Measurements from ENCODE around the gene TTL. TPM values are rescaled to one million over a fixed set of nuclear protein-coding genes. Genes with fewer than 3 reads are reported as not detected.

TTL gene
- total and polyA plus RNA-seq, 2 of the 13 experiments (the other 11 are each of a cell fraction or from before 2014, with no cell fraction given) = 19.0 to 59.8 TPM

DNA sequence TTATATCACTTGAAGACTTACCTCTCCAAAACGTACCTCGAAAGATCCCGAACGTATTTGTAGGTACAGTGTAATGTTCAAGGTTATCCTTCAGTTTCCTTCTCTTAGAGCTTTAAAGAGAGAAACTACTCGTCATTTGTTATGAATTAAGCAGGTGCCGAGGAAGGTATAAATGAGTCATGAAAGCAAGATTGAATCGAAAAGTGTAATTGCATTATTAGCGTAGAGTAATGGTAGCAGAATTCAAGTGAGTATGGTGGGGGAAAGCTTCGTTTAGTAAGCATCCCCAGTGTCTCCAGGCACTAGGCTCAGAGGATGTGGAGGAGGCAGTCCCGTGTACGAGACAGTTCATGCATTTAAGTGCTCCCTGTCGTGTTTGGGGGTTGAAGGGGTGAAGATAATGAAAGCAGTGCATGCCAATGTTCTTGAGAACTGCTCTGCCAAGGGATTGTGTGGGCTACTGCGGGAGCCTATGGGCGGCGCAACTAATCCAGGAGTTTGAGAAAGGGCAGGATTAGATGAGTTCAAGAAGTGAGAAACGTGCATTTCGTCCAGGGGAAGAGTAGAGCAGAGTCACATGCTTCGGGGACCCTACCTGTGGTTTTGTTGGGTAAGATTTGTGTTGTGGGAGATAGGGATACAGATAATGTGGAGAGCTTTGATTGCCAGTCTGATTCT lies 61.2 kb downstream of the TTL start (continued):
- TF ChIP-seq, protein P1, sequence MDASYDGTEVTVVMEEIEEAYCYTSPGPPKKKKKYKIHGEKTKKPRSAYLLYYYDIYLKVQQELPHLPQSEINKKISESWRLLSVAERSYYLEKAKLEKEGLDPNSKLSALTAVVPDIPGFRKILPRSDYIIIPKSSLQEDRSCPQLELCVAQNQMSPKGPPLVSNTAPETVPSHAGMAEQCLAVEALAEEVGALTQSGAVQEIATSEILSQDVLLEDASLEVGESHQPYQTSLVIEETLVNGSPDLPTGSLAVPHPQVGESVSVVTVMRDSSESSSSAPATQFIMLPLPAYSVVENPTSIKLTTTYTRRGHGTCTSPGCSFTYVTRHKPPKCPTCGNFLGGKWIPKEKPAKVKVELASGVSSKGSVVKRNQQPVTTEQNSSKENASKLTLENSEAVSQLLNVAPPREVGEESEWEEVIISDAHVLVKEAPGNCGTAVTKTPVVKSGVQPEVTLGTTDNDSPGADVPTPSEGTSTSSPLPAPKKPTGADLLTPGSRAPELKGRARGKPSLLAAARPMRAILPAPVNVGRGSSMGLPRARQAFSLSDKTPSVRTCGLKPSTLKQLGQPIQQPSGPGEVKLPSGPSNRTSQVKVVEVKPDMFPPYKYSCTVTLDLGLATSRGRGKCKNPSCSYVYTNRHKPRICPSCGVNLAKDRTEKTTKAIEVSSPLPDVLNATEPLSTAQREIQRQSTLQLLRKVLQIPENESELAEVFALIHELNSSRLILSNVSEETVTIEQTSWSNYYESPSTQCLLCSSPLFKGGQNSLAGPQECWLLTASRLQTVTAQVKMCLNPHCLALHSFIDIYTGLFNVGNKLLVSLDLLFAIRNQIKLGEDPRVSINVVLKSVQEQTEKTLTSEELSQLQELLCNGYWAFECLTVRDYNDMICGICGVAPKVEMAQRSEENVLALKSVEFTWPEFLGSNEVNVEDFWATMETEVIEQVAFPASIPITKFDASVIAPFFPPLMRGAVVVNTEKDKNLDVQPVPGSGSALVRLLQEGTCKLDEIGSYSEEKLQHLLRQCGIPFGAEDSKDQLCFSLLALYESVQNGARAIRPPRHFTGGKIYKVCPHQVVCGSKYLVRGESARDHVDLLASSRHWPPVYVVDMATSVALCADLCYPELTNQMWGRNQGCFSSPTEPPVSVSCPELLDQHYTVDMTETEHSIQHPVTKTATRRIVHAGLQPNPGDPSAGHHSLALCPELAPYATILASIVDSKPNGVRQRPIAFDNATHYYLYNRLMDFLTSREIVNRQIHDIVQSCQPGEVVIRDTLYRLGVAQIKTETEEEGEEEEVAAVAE (CRISPR knock-in tag; IDR thresholded peaks at IDR 0.05; ENCODE audit: borderline replicate concordance) = no peak
- TF ChIP-seq ZNF883 (CRISPR knock-in tag; IDR thresholded peaks at IDR 0.05; ENCODE audit: not compliant biosample characterization) (no peak), JUNB (CRISPR knock-in tag; IDR thresholded peaks at IDR 0.05; ENCODE audit: borderline replicate concordance) (no peak), ZNF430 (CRISPR knock-in tag; IDR thresholded peaks at IDR 0.05) (0 out of 2 replicates have a peak, but pooled peaks have one; percentile 6), ZNF224 (CRISPR knock-in tag; IDR thresholded peaks at IDR 0.05) (0 out of 2 replicates have a peak, but pooled peaks have one; percentile 9), ZNF891 (CRISPR knock-in tag; IDR thresholded peaks at IDR 0.05) (no peak), ZNF7 (CRISPR knock-in tag; IDR thresholded peaks at IDR 0.05) (no peak), FOXC1 (CRISPR knock-in tag; IDR thresholded peaks at IDR 0.05; ENCODE audit: borderline replicate concordance) (no peak), ZNF24 (IDR thresholded peaks at IDR 0.05) (no peak), XBP1 (CRISPR knock-in tag; IDR thresholded peaks at IDR 0.05) (no peak), ZNF263 (CRISPR knock-in tag; IDR thresholded peaks at IDR 0.05) (0 out of 2 replicates have a peak, but pooled peaks have one; percentile 30), SMC3 (IDR thresholded peaks at IDR 0.05; ENCODE audit: low read length) (no peak), CHD2 (IDR thresholded peaks at IDR 0.05; ENCODE audit: low read depth, low read length) (no peak), HNF4G (IDR thresholded peaks at IDR 0.05; ENCODE audit: borderline replicate concordance, low read depth, low read length) (no peak), HNF4G (CRISPR knock-in tag; IDR thresholded peaks at IDR 0.05; ENCODE audit: borderline replicate concordance, low read depth) (no peak)
- TF ChIP-seq, protein P2, sequence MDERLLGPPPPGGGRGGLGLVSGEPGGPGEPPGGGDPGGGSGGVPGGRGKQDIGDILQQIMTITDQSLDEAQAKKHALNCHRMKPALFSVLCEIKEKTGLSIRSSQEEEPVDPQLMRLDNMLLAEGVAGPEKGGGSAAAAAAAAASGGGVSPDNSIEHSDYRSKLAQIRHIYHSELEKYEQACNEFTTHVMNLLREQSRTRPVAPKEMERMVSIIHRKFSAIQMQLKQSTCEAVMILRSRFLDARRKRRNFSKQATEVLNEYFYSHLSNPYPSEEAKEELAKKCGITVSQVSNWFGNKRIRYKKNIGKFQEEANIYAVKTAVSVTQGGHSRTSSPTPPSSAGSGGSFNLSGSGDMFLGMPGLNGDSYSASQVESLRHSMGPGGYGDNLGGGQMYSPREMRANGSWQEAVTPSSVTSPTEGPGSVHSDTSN (CRISPR knock-in tag; IDR thresholded peaks at IDR 0.05) = no peak
- TF ChIP-seq, protein P3, sequence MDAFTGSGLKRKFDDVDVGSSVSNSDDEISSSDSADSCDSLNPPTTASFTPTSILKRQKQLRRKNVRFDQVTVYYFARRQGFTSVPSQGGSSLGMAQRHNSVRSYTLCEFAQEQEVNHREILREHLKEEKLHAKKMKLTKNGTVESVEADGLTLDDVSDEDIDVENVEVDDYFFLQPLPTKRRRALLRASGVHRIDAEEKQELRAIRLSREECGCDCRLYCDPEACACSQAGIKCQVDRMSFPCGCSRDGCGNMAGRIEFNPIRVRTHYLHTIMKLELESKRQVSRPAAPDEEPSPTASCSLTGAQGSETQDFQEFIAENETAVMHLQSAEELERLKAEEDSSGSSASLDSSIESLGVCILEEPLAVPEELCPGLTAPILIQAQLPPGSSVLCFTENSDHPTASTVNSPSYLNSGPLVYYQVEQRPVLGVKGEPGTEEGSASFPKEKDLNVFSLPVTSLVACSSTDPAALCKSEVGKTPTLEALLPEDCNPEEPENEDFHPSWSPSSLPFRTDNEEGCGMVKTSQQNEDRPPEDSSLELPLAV (CRISPR knock-in tag; conservative IDR thresholded peaks at IDR 0.05; ENCODE audit: low read depth) = no peak
- TF ChIP-seq, protein P4, sequence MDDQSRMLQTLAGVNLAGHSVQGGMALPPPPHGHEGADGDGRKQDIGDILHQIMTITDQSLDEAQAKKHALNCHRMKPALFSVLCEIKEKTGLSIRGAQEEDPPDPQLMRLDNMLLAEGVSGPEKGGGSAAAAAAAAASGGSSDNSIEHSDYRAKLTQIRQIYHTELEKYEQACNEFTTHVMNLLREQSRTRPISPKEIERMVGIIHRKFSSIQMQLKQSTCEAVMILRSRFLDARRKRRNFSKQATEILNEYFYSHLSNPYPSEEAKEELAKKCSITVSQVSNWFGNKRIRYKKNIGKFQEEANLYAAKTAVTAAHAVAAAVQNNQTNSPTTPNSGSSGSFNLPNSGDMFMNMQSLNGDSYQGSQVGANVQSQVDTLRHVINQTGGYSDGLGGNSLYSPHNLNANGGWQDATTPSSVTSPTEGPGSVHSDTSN (CRISPR knock-in tag; IDR thresholded peaks at IDR 0.05; ENCODE audit: borderline replicate concordance) = no peak
- TF ChIP-seq, protein P5, sequence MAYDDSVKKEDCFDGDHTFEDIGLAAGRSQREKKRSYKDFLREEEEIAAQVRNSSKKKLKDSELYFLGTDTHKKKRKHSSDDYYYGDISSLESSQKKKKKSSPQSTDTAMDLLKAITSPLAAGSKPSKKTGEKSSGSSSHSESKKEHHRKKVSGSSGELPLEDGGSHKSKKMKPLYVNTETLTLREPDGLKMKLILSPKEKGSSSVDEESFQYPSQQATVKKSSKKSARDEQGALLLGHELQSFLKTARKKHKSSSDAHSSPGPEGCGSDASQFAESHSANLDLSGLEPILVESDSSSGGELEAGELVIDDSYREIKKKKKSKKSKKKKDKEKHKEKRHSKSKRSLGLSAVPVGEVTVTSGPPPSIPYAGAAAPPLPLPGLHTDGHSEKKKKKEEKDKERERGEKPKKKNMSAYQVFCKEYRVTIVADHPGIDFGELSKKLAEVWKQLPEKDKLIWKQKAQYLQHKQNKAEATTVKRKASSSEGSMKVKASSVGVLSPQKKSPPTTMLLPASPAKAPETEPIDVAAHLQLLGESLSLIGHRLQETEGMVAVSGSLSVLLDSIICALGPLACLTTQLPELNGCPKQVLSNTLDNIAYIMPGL (CRISPR knock-in tag; IDR thresholded peaks at IDR 0.05; ENCODE audit: borderline replicate concordance in 1 of 2, low read depth in 1 of 2) = peak in 1 of 2 experiments; percentile 26; a peak in 1 of 4 replicates
